ENCODE measurements around the gene LRRFIP1. TPM values are rescaled to one million over a fixed set of nuclear protein-coding genes. Genes with fewer than 3 reads are reported as not detected.

Gene LRRFIP1
- total and polyA plus RNA-seq, 12 donors, result 91.5 to 132 (median 110) TPM

DNA sequence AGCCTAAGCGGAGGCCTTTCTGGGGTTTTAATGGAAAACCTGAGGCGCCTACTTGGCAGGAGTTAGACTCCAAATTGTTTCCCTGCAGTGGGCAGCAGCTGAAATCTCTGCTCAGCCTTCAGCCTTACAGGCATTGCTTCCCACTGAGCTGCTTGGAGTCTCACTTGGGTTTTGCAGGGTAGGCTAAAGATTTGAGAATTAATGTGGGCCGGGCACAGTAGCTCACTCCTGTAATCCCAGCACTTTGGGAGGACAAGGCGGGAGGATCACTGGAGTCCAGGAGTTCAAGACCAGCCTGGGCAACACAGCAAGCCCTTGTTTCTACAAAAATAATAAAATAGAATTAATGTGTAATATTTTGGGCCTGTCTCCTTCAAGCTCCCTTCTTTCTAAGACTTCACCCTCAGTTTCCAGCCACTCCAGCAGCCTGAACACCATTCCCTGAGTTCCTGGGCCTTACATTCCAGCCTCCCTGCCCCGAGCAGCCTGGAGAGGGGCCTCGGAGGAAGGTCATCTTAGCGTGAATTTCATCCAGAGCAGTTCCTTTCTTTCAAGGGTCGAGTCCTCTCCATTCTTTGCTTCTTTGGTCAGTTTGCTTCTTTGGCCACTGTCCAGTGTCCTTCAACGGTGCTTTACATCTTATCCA, 27.8 kb upstream of the LRRFIP1 start:
- DNase-seq (no peak), ATAC-seq (no peak)
- peak overlapping the region in 5 of 10 donors; percentile 29 to 40 (median 37) for H3K4me3 ChIP-seq
- H3K4me1 ChIP-seq, result peaks cover 10 to 62% (median 43%) of the 10 kb centered on the region in 9 donors
- TF ChIP-seq, protein P1, sequence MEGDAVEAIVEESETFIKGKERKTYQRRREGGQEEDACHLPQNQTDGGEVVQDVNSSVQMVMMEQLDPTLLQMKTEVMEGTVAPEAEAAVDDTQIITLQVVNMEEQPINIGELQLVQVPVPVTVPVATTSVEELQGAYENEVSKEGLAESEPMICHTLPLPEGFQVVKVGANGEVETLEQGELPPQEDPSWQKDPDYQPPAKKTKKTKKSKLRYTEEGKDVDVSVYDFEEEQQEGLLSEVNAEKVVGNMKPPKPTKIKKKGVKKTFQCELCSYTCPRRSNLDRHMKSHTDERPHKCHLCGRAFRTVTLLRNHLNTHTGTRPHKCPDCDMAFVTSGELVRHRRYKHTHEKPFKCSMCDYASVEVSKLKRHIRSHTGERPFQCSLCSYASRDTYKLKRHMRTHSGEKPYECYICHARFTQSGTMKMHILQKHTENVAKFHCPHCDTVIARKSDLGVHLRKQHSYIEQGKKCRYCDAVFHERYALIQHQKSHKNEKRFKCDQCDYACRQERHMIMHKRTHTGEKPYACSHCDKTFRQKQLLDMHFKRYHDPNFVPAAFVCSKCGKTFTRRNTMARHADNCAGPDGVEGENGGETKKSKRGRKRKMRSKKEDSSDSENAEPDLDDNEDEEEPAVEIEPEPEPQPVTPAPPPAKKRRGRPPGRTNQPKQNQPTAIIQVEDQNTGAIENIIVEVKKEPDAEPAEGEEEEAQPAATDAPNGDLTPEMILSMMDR (IDR thresholded peaks at IDR 0.05), result no peak
- no peaks in the 10 kb centered on the region for H3K9me3 ChIP-seq
- WGBS, 2 donors, result 59 to 68% methylated on average over 9 of the region's 9 CpGs
- no peaks in the 10 kb centered on the region for H3K36me3 ChIP-seq
- H3K27ac ChIP-seq, result peak overlapping the region; percentile 31 to 95 (median 86)
- H3K27me3 ChIP-seq, result no peaks in the 10 kb centered on the region
- intact Hi-C loops (cut with DNase I), result loop anchor here in 8 of 10 donors (5.0 to 10.0 kb wide), 5 partner anchors 63 to 148 kb away; no protein-coding TSS in a partner anchor

DNA sequence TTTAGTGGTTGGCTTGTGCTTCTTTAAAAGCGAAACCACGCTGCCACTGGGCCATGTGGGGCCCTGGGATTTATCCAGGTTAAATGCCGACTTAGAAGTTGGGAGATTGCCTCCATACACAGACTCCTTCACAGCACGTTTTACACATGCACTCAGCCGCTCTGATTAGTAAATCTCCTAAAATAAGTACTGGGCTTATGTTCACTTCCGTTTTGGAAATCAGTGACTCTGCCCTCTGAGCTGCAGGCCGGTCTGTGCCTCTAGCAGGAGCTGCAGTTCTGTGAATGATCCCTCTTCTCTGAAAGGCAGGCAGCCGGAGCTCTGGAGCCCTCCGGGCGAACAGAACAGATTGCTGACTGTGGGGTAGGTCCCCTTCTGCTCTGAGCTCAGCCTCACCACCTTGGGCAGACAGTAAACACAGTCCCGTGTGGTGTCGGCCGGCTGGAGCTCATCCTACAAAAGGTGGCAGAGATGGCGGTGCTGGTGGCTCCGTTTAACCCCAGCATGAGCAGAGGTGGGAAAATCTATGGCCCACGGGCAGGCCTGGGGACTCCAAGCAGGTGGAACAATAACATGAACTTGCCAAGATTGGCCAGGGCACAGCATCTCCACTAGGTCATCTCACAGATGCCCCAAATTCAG, 27.1 kb upstream of the LRRFIP1 start:
- Histone ChIP-seq H3K27me3 (no peaks in the 10 kb centered on the region), H3K4me3 (peak overlapping the region in 5 of 10 donors; percentile 29 to 40 (median 37)), H3K36me3 (no peaks in the 10 kb centered on the region), H3K27ac (peak overlapping the region; percentile 31 to 95 (median 86)), H3K9me3 (no peaks in the 10 kb centered on the region), H3K4me1 (peaks cover 8 to 55% (median 37%) of the 10 kb centered on the region in 9 donors)
- peak; percentile 52 to 76 for DNase-seq
- intact Hi-C loops (cut with DNase I), result loop anchor here in 7 of 10 donors (5.0 to 10.0 kb wide), 4 partner anchors 64 to 147 kb away; no protein-coding TSS in a partner anchor
- TF ChIP-seq, protein P1 (IDR thresholded peaks at IDR 0.05), result peak in 6 of 9 donors; percentile 35 to 76 (median 56)
- WGBS, 2 donors, result 19 to 36% methylated on average over 16 of the region's 16 CpGs
- ATAC-seq, result peak; percentile 77 to 88 (median 84)

DNA sequence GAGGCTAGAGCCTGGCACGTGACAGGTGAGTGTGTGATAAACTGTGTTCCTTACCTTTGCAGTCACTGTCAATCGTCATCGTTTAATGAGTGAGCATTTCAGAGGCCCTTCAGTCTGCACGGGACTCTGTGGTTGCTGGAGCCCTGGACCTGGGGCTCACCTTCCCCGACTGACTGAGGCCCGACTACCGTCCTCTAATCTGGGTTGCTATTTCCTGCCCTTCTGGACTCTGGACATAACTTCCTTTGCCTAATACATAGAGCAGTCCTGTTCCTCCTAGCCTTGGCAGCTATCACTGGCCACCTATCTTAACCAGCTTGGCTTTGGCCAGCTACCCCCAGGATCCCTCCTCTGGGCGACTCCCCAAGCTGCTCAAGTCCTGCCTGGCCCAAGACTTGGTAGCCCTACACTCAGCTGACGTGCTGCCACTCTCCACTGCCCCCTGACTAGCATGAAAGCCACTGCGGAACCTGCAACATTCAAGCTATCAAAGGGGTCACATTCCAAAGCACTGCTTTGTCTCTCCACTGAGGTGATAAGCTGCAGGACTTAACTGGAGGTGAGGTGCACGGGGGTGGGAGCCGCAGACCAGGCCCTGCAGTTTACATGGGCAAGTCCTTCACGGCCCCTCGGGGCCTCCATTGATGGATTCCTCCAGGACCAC, 25.8 kb upstream of the LRRFIP1 start:
- 59 to 63% methylated on average over 14 of the region's 14 CpGs for WGBS, 2 donors
- H3K27me3 ChIP-seq, result no peaks in the 10 kb centered on the region
- intact Hi-C loops (cut with DNase I), result loop anchor here in 7 of 10 donors (5.0 to 10.0 kb wide), 4 partner anchors 63 to 146 kb away; no protein-coding TSS in a partner anchor

More for the DNA sequence above, 25.8 kb upstream of the LRRFIP1 start:
- Histone ChIP-seq H3K27ac (peak overlapping the region in 7 of 10 donors; percentile 80 to 95 (median 89)), H3K36me3 (no peaks in the 10 kb centered on the region), H3K9me3 (no peaks in the 10 kb centered on the region), H3K4me3 (no peak overlapping the region), H3K4me1 (peaks cover 6 to 50% (median 37%) of the 10 kb centered on the region in 9 donors)
- peak in 3 of 8 donors; percentile 6 to 15 (median 7) for ATAC-seq
- DNase-seq, result no peak
- TF ChIP-seq, protein P1 (IDR thresholded peaks at IDR 0.05), result peak in 4 of 9 donors; percentile 9 to 36 (median 30)
